WTC11 (cell line): Measurements from ENCODE around the gene VTI1A. TPM values are rescaled to one million over a fixed set of nuclear protein-coding genes. Genes with fewer than 3 reads are reported as not detected.

Experiments
- ATAC-seq: fragments of 200-7000 bp; cut with Tn5 transposase; 2 replicates; pipeline ENCODE4 v1.10.0; 2021; ENCODE audit warnings: mild to moderate bottlenecking, moderate library complexity
- CTCF ChIA-PET: fragments of 300-600 bp; sonication (Branson Sonifier 250); formaldehyde crosslinking; loops from one replicate; lab custom pipeline; 2021; ENCODE audit warnings: antibody characterized with exemption; lab: Charles Lee
- POLR2A ChIA-PET: fragments of 350-600 bp; sonication (Branson Sonifier 250); formaldehyde crosslinking; loops from one replicate; lab custom pipeline; 2021; ENCODE audit warnings: antibody characterized with exemption; lab: Charles Lee
- DNase-seq: peaks from one replicate; pipeline ENCODE4 v3.0.0; 2021; ENCODE audit warnings: low spot score
- H3K27ac Mint-ChIP-seq: 2 replicates; pipeline ENCODE4 v1.8.0; 2021; ENCODE audit warnings: mixed read lengths
- H3K27me3 Mint-ChIP-seq: 2 replicates; pipeline ENCODE4 v1.8.0; 2021; ENCODE audit warnings: low read depth, mild to moderate bottlenecking, moderate library complexity, mixed read lengths
- H3K36me3 Mint-ChIP-seq: 2 replicates; pipeline ENCODE4 v1.8.0; 2021; ENCODE audit warnings: mixed read lengths
- H3K4me1 Mint-ChIP-seq: 2 replicates; pipeline ENCODE4 v1.8.0; 2022; ENCODE audit warnings: mixed read lengths
- H3K4me3 Mint-ChIP-seq: 2 replicates; pipeline ENCODE4 v1.8.0; 2021; ENCODE audit warnings: mild to moderate bottlenecking, moderate library complexity, mixed read lengths
- H3K9me3 Mint-ChIP-seq: 2 replicates; pipeline ENCODE4 v1.8.0; 2021; ENCODE audit warnings: mixed read lengths
- ATF1 ChIP-seq: sonication (generic); formaldehyde crosslinking; IDR thresholded peaks from 2 replicates; pipeline ENCODE4 v1.8.1; 2023; ENCODE audit warnings: mild to moderate bottlenecking, moderate library complexity, missing genetic modification reagents
- E2F4 ChIP-seq: sonication (generic); formaldehyde crosslinking; IDR thresholded peaks from 2 replicates; pipeline ENCODE4 v1.8.1; 2022; ENCODE audit warnings: low read depth, mild to moderate bottlenecking, moderate library complexity, missing genetic modification reagents, borderline replicate concordance
- HMGA2 ChIP-seq: fragments of 250-450 bp; sonication (Bioruptor Pico); IDR thresholded peaks from 2 replicates; pipeline ENCODE4 v1.4.0; 2021; ENCODE audit warnings: mild to moderate bottlenecking, moderate library complexity
- IRF2 ChIP-seq: sonication (generic); formaldehyde crosslinking; IDR thresholded peaks from 2 replicates; pipeline ENCODE4 v1.8.0; 2022; ENCODE audit warnings: low read depth, missing genetic modification reagents, borderline replicate concordance
- JUN ChIP-seq: sonication (generic); formaldehyde crosslinking; IDR thresholded peaks from 2 replicates; pipeline ENCODE4 v1.8.0; 2023; ENCODE audit warnings: mild to moderate bottlenecking, missing genetic modification reagents
- MYBL2 ChIP-seq: sonication (generic); formaldehyde crosslinking; IDR thresholded peaks from 2 replicates; pipeline ENCODE4 v1.8.1; 2023; ENCODE audit warnings: mild to moderate bottlenecking, moderate library complexity, missing genetic modification reagents
- NFE2L1 ChIP-seq: sonication (generic); formaldehyde crosslinking; IDR thresholded peaks from 2 replicates; pipeline ENCODE4 v1.8.1; 2023; ENCODE audit warnings: missing genetic modification reagents
- SMAD4 ChIP-seq: sonication (generic); formaldehyde crosslinking; IDR thresholded peaks from 2 replicates; pipeline ENCODE4 v1.8.0; 2022; ENCODE audit warnings: mild to moderate bottlenecking, missing genetic modification reagents
- SOX15 ChIP-seq: fragments of 250-450 bp; sonication (Bioruptor Pico); IDR thresholded peaks from 2 replicates; pipeline ENCODE4 v1.9.0; 2021; ENCODE audit warnings: mild to moderate bottlenecking
- TP53 ChIP-seq: sonication (generic); formaldehyde crosslinking; IDR thresholded peaks from 2 replicates; pipeline ENCODE4 v1.8.1; 2023; ENCODE audit warnings: mild to moderate bottlenecking, missing genetic modification reagents
- USF1 ChIP-seq: sonication (generic); formaldehyde crosslinking; IDR thresholded peaks from 2 replicates; pipeline ENCODE4 v1.8.0; 2022; ENCODE audit warnings: mild to moderate bottlenecking, missing genetic modification reagents
- ZNF671 ChIP-seq: fragments of 250-450 bp; sonication (Bioruptor Pico); IDR thresholded peaks from 2 replicates; pipeline ENCODE4 v1.8.0; 2021; ENCODE audit warnings: mild to moderate bottlenecking
- ZSCAN18 ChIP-seq: fragments of 250-450 bp; sonication (Bioruptor Pico); IDR thresholded peaks from 2 replicates; pipeline ENCODE4 v2.1.2; 2022; ENCODE audit warnings: mild to moderate bottlenecking, moderate library complexity
- total RNA-seq: library from RNA; stranded (reverse); gene quantifications from 3 replicates; pipeline ENCODE4 v1.2.3, GENCODE V29; 2021
- TF ChIP-seq, protein P1 (sequence below): fragments of 250-450 bp; sonication (Bioruptor Pico); IDR thresholded peaks from 2 replicates; pipeline ENCODE4 v1.8.0; 2021; ENCODE audit warnings: mild to moderate bottlenecking
- TF ChIP-seq, protein P2 (sequence below): sonication (generic); formaldehyde crosslinking; conservative IDR thresholded peaks from 2 replicates; pipeline ENCODE4 v1.8.1; 2023; ENCODE audit warnings: mild to moderate bottlenecking, low read depth, missing genetic modification reagents, moderate library complexity
- TF ChIP-seq, protein P3 (sequence below): sonication (generic); formaldehyde crosslinking; IDR thresholded peaks from 2 replicates; pipeline ENCODE4 v1.8.0; 2022; ENCODE audit warnings: missing genetic modification reagents
- TF ChIP-seq, protein P4 (sequence below): sonication (generic); formaldehyde crosslinking; IDR thresholded peaks from 2 replicates; pipeline ENCODE4 v1.8.1; 2023; ENCODE audit warnings: mild to moderate bottlenecking, missing genetic modification reagents, moderate library complexity

The VTI1A gene
- total RNA-seq, 1 experiment from 2014 or later: 20.1 TPM

- TF ChIP-seq SMAD4 (CRISPR knock-in tag) (no peak), HMGA2 (CRISPR knock-in tag) (no peak), IRF2 (CRISPR knock-in tag) (no peak), ZSCAN18 (no peak), ATF1 (CRISPR knock-in tag) (no peak), MYBL2 (CRISPR knock-in tag) (no peak), USF1 (CRISPR knock-in tag) (no peak), TP53 (CRISPR knock-in tag) (no peak), JUN (CRISPR knock-in tag) (no peak), E2F4 (no peak), SOX15 (no peak), ZNF671 (CRISPR knock-in tag) (no peak), NFE2L1 (CRISPR knock-in tag) (no peak)
- TF ChIP-seq, protein P1, sequence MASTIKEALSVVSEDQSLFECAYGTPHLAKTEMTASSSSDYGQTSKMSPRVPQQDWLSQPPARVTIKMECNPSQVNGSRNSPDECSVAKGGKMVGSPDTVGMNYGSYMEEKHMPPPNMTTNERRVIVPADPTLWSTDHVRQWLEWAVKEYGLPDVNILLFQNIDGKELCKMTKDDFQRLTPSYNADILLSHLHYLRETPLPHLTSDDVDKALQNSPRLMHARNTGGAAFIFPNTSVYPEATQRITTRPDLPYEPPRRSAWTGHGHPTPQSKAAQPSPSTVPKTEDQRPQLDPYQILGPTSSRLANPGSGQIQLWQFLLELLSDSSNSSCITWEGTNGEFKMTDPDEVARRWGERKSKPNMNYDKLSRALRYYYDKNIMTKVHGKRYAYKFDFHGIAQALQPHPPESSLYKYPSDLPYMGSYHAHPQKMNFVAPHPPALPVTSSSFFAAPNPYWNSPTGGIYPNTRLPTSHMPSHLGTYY (CRISPR knock-in tag): no peak
- TF ChIP-seq, protein P2, sequence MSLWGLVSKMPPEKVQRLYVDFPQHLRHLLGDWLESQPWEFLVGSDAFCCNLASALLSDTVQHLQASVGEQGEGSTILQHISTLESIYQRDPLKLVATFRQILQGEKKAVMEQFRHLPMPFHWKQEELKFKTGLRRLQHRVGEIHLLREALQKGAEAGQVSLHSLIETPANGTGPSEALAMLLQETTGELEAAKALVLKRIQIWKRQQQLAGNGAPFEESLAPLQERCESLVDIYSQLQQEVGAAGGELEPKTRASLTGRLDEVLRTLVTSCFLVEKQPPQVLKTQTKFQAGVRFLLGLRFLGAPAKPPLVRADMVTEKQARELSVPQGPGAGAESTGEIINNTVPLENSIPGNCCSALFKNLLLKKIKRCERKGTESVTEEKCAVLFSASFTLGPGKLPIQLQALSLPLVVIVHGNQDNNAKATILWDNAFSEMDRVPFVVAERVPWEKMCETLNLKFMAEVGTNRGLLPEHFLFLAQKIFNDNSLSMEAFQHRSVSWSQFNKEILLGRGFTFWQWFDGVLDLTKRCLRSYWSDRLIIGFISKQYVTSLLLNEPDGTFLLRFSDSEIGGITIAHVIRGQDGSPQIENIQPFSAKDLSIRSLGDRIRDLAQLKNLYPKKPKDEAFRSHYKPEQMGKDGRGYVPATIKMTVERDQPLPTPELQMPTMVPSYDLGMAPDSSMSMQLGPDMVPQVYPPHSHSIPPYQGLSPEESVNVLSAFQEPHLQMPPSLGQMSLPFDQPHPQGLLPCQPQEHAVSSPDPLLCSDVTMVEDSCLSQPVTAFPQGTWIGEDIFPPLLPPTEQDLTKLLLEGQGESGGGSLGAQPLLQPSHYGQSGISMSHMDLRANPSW (CRISPR knock-in tag): no peak
- TF ChIP-seq, protein P3, sequence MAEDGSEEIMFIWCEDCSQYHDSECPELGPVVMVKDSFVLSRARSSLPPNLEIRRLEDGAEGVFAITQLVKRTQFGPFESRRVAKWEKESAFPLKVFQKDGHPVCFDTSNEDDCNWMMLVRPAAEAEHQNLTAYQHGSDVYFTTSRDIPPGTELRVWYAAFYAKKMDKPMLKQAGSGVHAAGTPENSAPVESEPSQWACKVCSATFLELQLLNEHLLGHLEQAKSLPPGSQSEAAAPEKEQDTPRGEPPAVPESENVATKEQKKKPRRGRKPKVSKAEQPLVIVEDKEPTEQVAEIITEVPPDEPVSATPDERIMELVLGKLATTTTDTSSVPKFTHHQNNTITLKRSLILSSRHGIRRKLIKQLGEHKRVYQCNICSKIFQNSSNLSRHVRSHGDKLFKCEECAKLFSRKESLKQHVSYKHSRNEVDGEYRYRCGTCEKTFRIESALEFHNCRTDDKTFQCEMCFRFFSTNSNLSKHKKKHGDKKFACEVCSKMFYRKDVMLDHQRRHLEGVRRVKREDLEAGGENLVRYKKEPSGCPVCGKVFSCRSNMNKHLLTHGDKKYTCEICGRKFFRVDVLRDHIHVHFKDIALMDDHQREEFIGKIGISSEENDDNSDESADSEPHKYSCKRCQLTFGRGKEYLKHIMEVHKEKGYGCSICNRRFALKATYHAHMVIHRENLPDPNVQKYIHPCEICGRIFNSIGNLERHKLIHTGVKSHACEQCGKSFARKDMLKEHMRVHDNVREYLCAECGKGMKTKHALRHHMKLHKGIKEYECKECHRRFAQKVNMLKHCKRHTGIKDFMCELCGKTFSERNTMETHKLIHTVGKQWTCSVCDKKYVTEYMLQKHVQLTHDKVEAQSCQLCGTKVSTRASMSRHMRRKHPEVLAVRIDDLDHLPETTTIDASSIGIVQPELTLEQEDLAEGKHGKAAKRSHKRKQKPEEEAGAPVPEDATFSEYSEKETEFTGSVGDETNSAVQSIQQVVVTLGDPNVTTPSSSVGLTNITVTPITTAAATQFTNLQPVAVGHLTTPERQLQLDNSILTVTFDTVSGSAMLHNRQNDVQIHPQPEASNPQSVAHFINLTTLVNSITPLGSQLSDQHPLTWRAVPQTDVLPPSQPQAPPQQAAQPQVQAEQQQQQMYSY (CRISPR knock-in tag): no peak
- TF ChIP-seq, protein P4, sequence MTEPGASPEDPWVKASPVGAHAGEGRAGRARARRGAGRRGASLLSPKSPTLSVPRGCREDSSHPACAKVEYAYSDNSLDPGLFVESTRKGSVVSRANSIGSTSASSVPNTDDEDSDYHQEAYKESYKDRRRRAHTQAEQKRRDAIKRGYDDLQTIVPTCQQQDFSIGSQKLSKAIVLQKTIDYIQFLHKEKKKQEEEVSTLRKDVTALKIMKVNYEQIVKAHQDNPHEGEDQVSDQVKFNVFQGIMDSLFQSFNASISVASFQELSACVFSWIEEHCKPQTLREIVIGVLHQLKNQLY: no peak
- no peak for ATAC-seq
- CTCF ChIA-PET: no interaction called here
- DNase-seq: no peak
- POLR2A ChIA-PET: no interaction called here
- 0 out of 2 replicates have a peak, but pooled peaks cover 4% of the 10 kb centered on the region for H3K9me3 Mint-ChIP-seq
- H3K4me1 Mint-ChIP-seq: peaks cover 33% of the 10 kb centered on the region
- H3K27ac Mint-ChIP-seq: no peak overlapping the region
- H3K36me3 Mint-ChIP-seq: no peaks in the 10 kb centered on the region
- H3K4me3 Mint-ChIP-seq: no peak overlapping the region
- no peaks in the 10 kb centered on the region for H3K27me3 Mint-ChIP-seq
Measured at GRCh38 chr10:112653215-112653614, 206.2 kb downstream of the VTI1A start.
